Lung microvascular endothelial cell (primary cell): ENCODE data around the gene NYAP2. TPM values are rescaled to one million over a fixed set of nuclear protein-coding genes. Genes with fewer than 3 reads are reported as not detected.

Source experiments
- DNase-seq, 2 donors: peaks; one replicate each; pipeline versions ENCODE4 v3.0.0 to v3.0.0-alpha.2; 2010; ENCODE audit warnings: low read depth in 2 of 2
- total RNA-seq: library from RNA; depleted of rRNA; stranded (reverse); fragments of >200 nt; gene quantifications from 2 replicates; pipeline ENCODE4 v1.2.1, GENCODE V29; 2014

NYAP2 gene
- total RNA-seq, 1 donor from 2014 or later, result not detected

GRCh38 chr2:225616372-225616771 lies 216.9 kb downstream of the NYAP2 start:
- DNase-seq, result no peak

GRCh38 chr2:225616848-225617247 lies 217.3 kb downstream of the NYAP2 start:
- no peak for DNase-seq

GRCh38 chr2:225620227-225620626 lies 220.7 kb downstream of the NYAP2 start:
- DNase-seq, result no peak

GRCh38 chr2:225630824-225631533 lies 231.5 kb downstream of the NYAP2 start:
- no peak for DNase-seq

GRCh38 chr2:225632351-225632750 lies 232.8 kb downstream of the NYAP2 start:
- DNase-seq, result no peak

GRCh38 chr2:225636558-225636957 lies 237.0 kb downstream of the NYAP2 start:
- no peak for DNase-seq

GRCh38 chr2:225637259-225637658 lies 237.7 kb downstream of the NYAP2 start:
- no peak for DNase-seq

GRCh38 chr2:225640550-225640949 lies 241.0 kb downstream of the NYAP2 start:
- DNase-seq, result no peak

- DNase-seq, result no peak
These were observed 249.8 kb downstream of the NYAP2 start for GRCh38 chr2:225649274-225649673.

GRCh38 chr2:225650041-225650440 lies 250.5 kb downstream of the NYAP2 start:
- DNase-seq, result no peak

- DNase-seq, result peak; percentile 66 to 73
These were observed 261.0 kb downstream of the NYAP2 start for GRCh38 chr2:225660262-225661131.

GRCh38 chr2:225662101-225662500 lies 262.6 kb downstream of the NYAP2 start:
- no peak for DNase-seq

- DNase-seq, result no peak
These were observed 267.9 kb downstream of the NYAP2 start for GRCh38 chr2:225667445-225667844.

GRCh38 chr2:225668606-225669266 lies 269.2 kb downstream of the NYAP2 start:
- peak; percentile 67 to 69 for DNase-seq

- peak; percentile 49 to 56 for DNase-seq
These were observed 270.8 kb downstream of the NYAP2 start for GRCh38 chr2:225670111-225670974.

GRCh38 chr2:225678792-225679191 lies 279.3 kb downstream of the NYAP2 start:
- DNase-seq, result no peak

GRCh38 chr2:225683258-225683657 lies 283.7 kb downstream of the NYAP2 start:
- no peak for DNase-seq

GRCh38 chr2:225690153-225690552 lies 290.6 kb downstream of the NYAP2 start:
- no peak for DNase-seq

- DNase-seq, result no peak
These were observed 292.2 kb downstream of the NYAP2 start for GRCh38 chr2:225691711-225692110.

- no peak for DNase-seq
These were observed 293.7 kb downstream of the NYAP2 start for GRCh38 chr2:225693259-225693658.

- no peak for DNase-seq
These were observed 295.2 kb downstream of the NYAP2 start for GRCh38 chr2:225694664-225695063.
